Mucosa of stomach (tissue), 1 donor: Measurements from ENCODE around the gene CFAP70.
A peak's percentile ranks its signal among the peaks of the same experiment; 100 is the strongest.

Experiments used
- H3K27me3 ChIP-seq: one replicate; pipeline ENCODE4 v1.7.0; 2013; ENCODE audit warnings: mild to moderate bottlenecking, low read length; ENCODE audit not compliant: control insufficient read depth, insufficient read depth
- H3K36me3 ChIP-seq: one replicate; pipeline ENCODE4 v1.7.0; 2013; ENCODE audit warnings: low read length; ENCODE audit not compliant: control insufficient read depth, insufficient read depth
- H3K4me1 ChIP-seq: one replicate; pipeline ENCODE4 v1.7.0; 2013; ENCODE audit warnings: mild to moderate bottlenecking, low read length; ENCODE audit not compliant: control insufficient read depth, insufficient read depth
- H3K4me3 ChIP-seq: one replicate; pipeline ENCODE4 v1.7.0; 2013; ENCODE audit warnings: low read length
- H3K9ac ChIP-seq: one replicate; pipeline ENCODE4 v1.7.0; 2013; ENCODE audit warnings: mild to moderate bottlenecking, low read length, moderate library complexity
- H3K9me3 ChIP-seq: one replicate; pipeline ENCODE4 v1.7.0; 2013; ENCODE audit warnings: mild to moderate bottlenecking, low read length, moderate library complexity; ENCODE audit not compliant: control insufficient read depth
- donor health status: Pancreatic carcinoma.

CFAP70 gene

GRCh38 chr10:73379064-73379748 is 20.5 kb upstream of the CFAP70 start:
- Histone ChIP-seq H3K9me3 (no peaks in the 10 kb centered on the region), H3K4me1 (no peaks in the 10 kb centered on the region), H3K4me3 (no peak overlapping the region), H3K36me3 (peaks cover 3% of the 10 kb centered on the region), H3K9ac (no peak overlapping the region), H3K27me3 (no peaks in the 10 kb centered on the region)

GRCh38 chr10:73376679-73377078 is 18.0 kb upstream of the CFAP70 start:
- no peaks in the 10 kb centered on the region for H3K27me3 ChIP-seq
- H3K9ac ChIP-seq: no peak overlapping the region
- H3K4me3 ChIP-seq: no peak overlapping the region
- no peaks in the 10 kb centered on the region for H3K9me3 ChIP-seq
- no peaks in the 10 kb centered on the region for H3K4me1 ChIP-seq
- peaks cover 3% of the 10 kb centered on the region for H3K36me3 ChIP-seq

GRCh38 chr10:73368238-73368637 is 9.6 kb upstream of the CFAP70 start:
- H3K9me3 ChIP-seq: no peaks in the 10 kb centered on the region
- H3K27me3 ChIP-seq: no peaks in the 10 kb centered on the region
- H3K9ac ChIP-seq: no peak overlapping the region
- H3K4me3 ChIP-seq: no peak overlapping the region
- peaks cover 4% of the 10 kb centered on the region for H3K36me3 ChIP-seq
- no peaks in the 10 kb centered on the region for H3K4me1 ChIP-seq

- peaks cover 4% of the 10 kb centered on the region for H3K36me3 ChIP-seq
- H3K4me3 ChIP-seq: no peak overlapping the region
- H3K27me3 ChIP-seq: no peaks in the 10 kb centered on the region
- no peaks in the 10 kb centered on the region for H3K9me3 ChIP-seq
- no peaks in the 10 kb centered on the region for H3K4me1 ChIP-seq
- H3K9ac ChIP-seq: no peak overlapping the region
These were observed 8.0 kb upstream of the CFAP70 start for GRCh38 chr10:73366381-73367298.

- peaks cover 4% of the 10 kb centered on the region for H3K36me3 ChIP-seq
- H3K4me1 ChIP-seq: no peaks in the 10 kb centered on the region
- no peaks in the 10 kb centered on the region for H3K27me3 ChIP-seq
- no peaks in the 10 kb centered on the region for H3K9me3 ChIP-seq
- no peak overlapping the region for H3K9ac ChIP-seq
- no peak overlapping the region for H3K4me3 ChIP-seq
These were observed 6.3 kb upstream of the CFAP70 start for GRCh38 chr10:73364964-73365363.

GRCh38 chr10:73359492-73359891 is 828 bp upstream of the CFAP70 start:
- Histone ChIP-seq H3K4me3 (no peak overlapping the region), H3K9ac (no peak overlapping the region), H3K4me1 (no peaks in the 10 kb centered on the region), H3K9me3 (no peaks in the 10 kb centered on the region), H3K27me3 (no peaks in the 10 kb centered on the region), H3K36me3 (no peaks in the 10 kb centered on the region)

GRCh38 chr10:73357821-73358220 is 843 bp downstream of the CFAP70 start:
- Histone ChIP-seq H3K9ac (peak overlapping the region; percentile 83), H3K27me3 (no peaks in the 10 kb centered on the region), H3K9me3 (no peaks in the 10 kb centered on the region), H3K4me3 (peak overlapping the region; percentile 76), H3K36me3 (no peaks in the 10 kb centered on the region), H3K4me1 (no peaks in the 10 kb centered on the region)

- H3K27me3 ChIP-seq: no peaks in the 10 kb centered on the region
- no peaks in the 10 kb centered on the region for H3K36me3 ChIP-seq
- no peak overlapping the region for H3K9ac ChIP-seq
- no peak overlapping the region for H3K4me3 ChIP-seq
- H3K4me1 ChIP-seq: no peaks in the 10 kb centered on the region
- H3K9me3 ChIP-seq: no peaks in the 10 kb centered on the region
These were observed 1.5 kb downstream of the CFAP70 start for GRCh38 chr10:73357166-73357565.

GRCh38 chr10:73344269-73344668 is 14.4 kb downstream of the CFAP70 start:
- no peaks in the 10 kb centered on the region for H3K36me3 ChIP-seq
- no peaks in the 10 kb centered on the region for H3K4me1 ChIP-seq
- no peaks in the 10 kb centered on the region for H3K27me3 ChIP-seq
- H3K9ac ChIP-seq: no peak overlapping the region
- no peak overlapping the region for H3K4me3 ChIP-seq
- no peaks in the 10 kb centered on the region for H3K9me3 ChIP-seq

GRCh38 chr10:73340121-73340520 is 18.5 kb downstream of the CFAP70 start:
- no peaks in the 10 kb centered on the region for H3K27me3 ChIP-seq
- H3K9me3 ChIP-seq: no peaks in the 10 kb centered on the region
- H3K36me3 ChIP-seq: no peaks in the 10 kb centered on the region
- no peaks in the 10 kb centered on the region for H3K4me1 ChIP-seq
- H3K9ac ChIP-seq: no peak overlapping the region
- no peak overlapping the region for H3K4me3 ChIP-seq

GRCh38 chr10:73339436-73339835 is 19.2 kb downstream of the CFAP70 start:
- Histone ChIP-seq H3K4me3 (no peak overlapping the region), H3K4me1 (no peaks in the 10 kb centered on the region), H3K27me3 (no peaks in the 10 kb centered on the region), H3K9ac (no peak overlapping the region), H3K9me3 (no peaks in the 10 kb centered on the region), H3K36me3 (no peaks in the 10 kb centered on the region)

GRCh38 chr10:73338801-73339368 is 19.8 kb downstream of the CFAP70 start:
- H3K4me3 ChIP-seq: no peak overlapping the region
- H3K27me3 ChIP-seq: no peaks in the 10 kb centered on the region
- no peaks in the 10 kb centered on the region for H3K4me1 ChIP-seq
- H3K36me3 ChIP-seq: no peaks in the 10 kb centered on the region
- H3K9me3 ChIP-seq: no peaks in the 10 kb centered on the region
- H3K9ac ChIP-seq: no peak overlapping the region
